ENCODE measurements around the gene BTNL3.

GRCh38 chr5:180974612-180975315 is 13.9 kb upstream of the BTNL3 start:
- TF ChIP-seq, protein P1, sequence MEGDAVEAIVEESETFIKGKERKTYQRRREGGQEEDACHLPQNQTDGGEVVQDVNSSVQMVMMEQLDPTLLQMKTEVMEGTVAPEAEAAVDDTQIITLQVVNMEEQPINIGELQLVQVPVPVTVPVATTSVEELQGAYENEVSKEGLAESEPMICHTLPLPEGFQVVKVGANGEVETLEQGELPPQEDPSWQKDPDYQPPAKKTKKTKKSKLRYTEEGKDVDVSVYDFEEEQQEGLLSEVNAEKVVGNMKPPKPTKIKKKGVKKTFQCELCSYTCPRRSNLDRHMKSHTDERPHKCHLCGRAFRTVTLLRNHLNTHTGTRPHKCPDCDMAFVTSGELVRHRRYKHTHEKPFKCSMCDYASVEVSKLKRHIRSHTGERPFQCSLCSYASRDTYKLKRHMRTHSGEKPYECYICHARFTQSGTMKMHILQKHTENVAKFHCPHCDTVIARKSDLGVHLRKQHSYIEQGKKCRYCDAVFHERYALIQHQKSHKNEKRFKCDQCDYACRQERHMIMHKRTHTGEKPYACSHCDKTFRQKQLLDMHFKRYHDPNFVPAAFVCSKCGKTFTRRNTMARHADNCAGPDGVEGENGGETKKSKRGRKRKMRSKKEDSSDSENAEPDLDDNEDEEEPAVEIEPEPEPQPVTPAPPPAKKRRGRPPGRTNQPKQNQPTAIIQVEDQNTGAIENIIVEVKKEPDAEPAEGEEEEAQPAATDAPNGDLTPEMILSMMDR (conservative IDR thresholded peaks at IDR 0.05 in 1 of 2, IDR thresholded peaks at IDR 0.05 in 1 of 2; ENCODE audit: extremely low read depth in 1 of 2, insufficient read depth in 1 of 2, low read depth in 1 of 2, low read length in 2 of 2) = no peak
- no peak for TF ChIP-seq EZH2 (IDR thresholded peaks at IDR 0.05; ENCODE audit: borderline replicate concordance, low read length)
